Measurements from ENCODE around the gene KRT40. TPM values are rescaled to one million over a fixed set of nuclear protein-coding genes. Genes with fewer than 3 reads are reported as not detected.
A peak's percentile ranks its signal among the peaks of the same experiment; 100 is the strongest.

KRT40 gene
- total and polyA plus RNA-seq, 2 of the 8 experiments (the other 6 are each of a cell fraction or from before 2014, with no cell fraction given) = not detected

DNA sequence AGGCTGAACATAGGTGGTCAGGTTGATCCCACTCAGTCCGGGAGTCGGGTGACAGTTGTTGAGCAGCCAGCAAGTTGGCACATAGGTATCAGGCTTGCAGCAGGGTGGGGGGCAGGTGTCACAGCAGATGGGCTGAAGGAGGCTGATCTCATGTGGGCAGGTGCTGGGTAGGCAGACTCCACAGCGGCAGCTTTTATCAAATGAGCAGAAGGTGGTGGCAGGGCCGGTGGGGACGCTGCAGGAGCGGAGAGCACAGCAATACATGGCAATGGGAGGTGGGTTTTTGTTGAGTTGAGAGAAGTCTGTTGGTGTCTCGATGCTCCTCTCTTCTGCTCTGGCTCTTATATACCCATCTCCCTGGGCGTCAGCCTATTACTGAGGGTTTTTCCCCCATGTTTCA, 24.7 kb upstream of the KRT40 start, which contains the start of gene KRTAP3-1:
TSS of gene KRTAP3-1 (minus strand) at position 318 of the 400 bp plus-strand sequence. CDS start at position 264, 54 bp downstream.
- Histone ChIP-seq H3K27me3 (replicated peaks in 1 of 4; ENCODE audit: control insufficient read depth in 3 of 4, extremely low read depth in 1 of 4, insufficient read depth in 3 of 4, low read length in 3 of 4) (no peaks in the 10 kb centered on the region), H2AFZ (ENCODE audit: low read length) (no peak within 1 kb of the TSS), H2BK120ac (replicated peaks; ENCODE audit: low read depth, low read length) (no peak within 1 kb of the TSS), H3K4me3 (ENCODE audit: extremely low read depth in 1 of 4, insufficient read depth in 2 of 4, low read depth in 3 of 4, low read length in 4 of 4) (no peak within 1 kb of the TSS), H3K18ac (ENCODE audit: extremely low read depth, low read length) (peak within 1 kb of the TSS; percentile 66; the same call in 1 of the 2 replicates), H3K56ac (replicated peaks; ENCODE audit: insufficient read length, low read depth, low read length) (no peak within 1 kb of the TSS), H3K79me1 (ENCODE audit: low read depth, low read length) (no peaks in the 10 kb centered on the region), H3K79me2 (ENCODE audit: control insufficient read depth in 1 of 2, insufficient read depth in 2 of 2, low read length in 2 of 2) (no peaks in the 10 kb centered on the region), H2BK20ac (ENCODE audit: low read length) (peak within 1 kb of the TSS; percentile 55; the same call in 1 of the 2 replicates), H2BK15ac (ENCODE audit: low read length) (no peak within 1 kb of the TSS), H4K20me1 (replicated peaks in 1 of 2; ENCODE audit: control insufficient read depth in 1 of 2, insufficient read depth in 2 of 2, low read length in 2 of 2) (no peaks in the 10 kb centered on the region), H2BK12ac (ENCODE audit: low read depth, low read length) (0 out of 2 replicates have a peak within 1 kb of the TSS, but pooled peaks have one; percentile 35), H3K23me2 (ENCODE audit: low read depth, low read length) (no peaks in the 10 kb centered on the region), H2AK5ac (ENCODE audit: low read depth, low read length) (no peak within 1 kb of the TSS; the same call in 1 of the 2 replicates), H3K27ac (ENCODE audit: low read depth, low read length) (no peak within 1 kb of the TSS), H3K4me1 (replicated peaks in 1 of 4; ENCODE audit: control insufficient read depth in 3 of 4, insufficient read depth in 4 of 4, low read length in 3 of 4) (peaks cover 0 to 10% (median 6%) of the 10 kb centered on the region in 4 experiments; a peak in 6 of 7 replicates), H4K8ac (ENCODE audit: extremely low read depth, insufficient read depth, low read length) (peak within 1 kb of the TSS; percentile 62), H3K9ac (replicated peaks in 1 of 4; ENCODE audit: extremely low read depth in 1 of 4, low read depth in 3 of 4, low read length in 3 of 4) (no peak within 1 kb of the TSS), H4K91ac (replicated peaks; ENCODE audit: insufficient read length, low read length) (no peak within 1 kb of the TSS), H4K5ac (ENCODE audit: insufficient read length, low read depth, low read length) (no peak within 1 kb of the TSS), H3K14ac (ENCODE audit: insufficient read length) (no peak within 1 kb of the TSS), H3K36me3 (ENCODE audit: control insufficient read depth in 2 of 4, insufficient read depth in 4 of 4, low read length in 3 of 4) (no peaks in the 10 kb centered on the region), H3K4me2 (ENCODE audit: insufficient read depth in 1 of 2, low read depth in 2 of 2, low read length in 2 of 2) (no peak within 1 kb of the TSS), H2BK5ac (ENCODE audit: low read depth, low read length) (no peak within 1 kb of the TSS), H3K4ac (replicated peaks; ENCODE audit: insufficient read length, low read depth, low read length) (no peak within 1 kb of the TSS), H3K9me3 (ENCODE audit: insufficient read depth in 2 of 2, low read depth in 1 of 2, low read length in 1 of 2) (no peaks in the 10 kb centered on the region), H3K23ac (ENCODE audit: insufficient read length) (no peak within 1 kb of the TSS)
- WGBS, 2 experiments (ENCODE audit: extremely low coverage in 1 of 2, insufficient coverage in 1 of 2, insufficient read length in 1 of 2, insufficient replicate concordance in 2 of 2, low coverage in 1 of 2, low lambda C conversion rate in 2 of 2, missing lambda C conversion rate in 1 of 2) = 85% methylated on average over 7 of the region's 8 CpGs; no CpG with 5 or more reads in 1 of the 2 experiments
- DNase-seq (ENCODE audit: low read depth in 1 of 2, low spot score in 2 of 2) = no peak
- TF ChIP-seq TAF7 (optimal IDR thresholded peaks at IDR 0.05; ENCODE audit: borderline replicate concordance, low read depth, low read length) (no peak), RAD21 (IDR thresholded peaks at IDR 0.05 in 1 of 2, conservative IDR thresholded peaks at IDR 0.05 in 1 of 2; ENCODE audit: low read depth in 2 of 2, low read length in 2 of 2) (no peak), CEBPB (IDR thresholded peaks at IDR 0.05; ENCODE audit: low read depth, low read length) (no peak), MAX (IDR thresholded peaks at IDR 0.05) (no peak), GABPA (IDR thresholded peaks at IDR 0.05; ENCODE audit: borderline replicate concordance, insufficient read depth, low read length) (no peak), GTF2F1 (IDR thresholded peaks at IDR 0.05; ENCODE audit: borderline replicate concordance, low read depth, low read length) (no peak), BRCA1 (IDR thresholded peaks at IDR 0.05; ENCODE audit: low read depth, low read length) (no peak), RBBP5 (IDR thresholded peaks at IDR 0.05; ENCODE audit: borderline replicate concordance, low read depth, low read length) (no peak)
- ChIA-PET CTCF (ENCODE audit: partially characterized antibody) (interaction anchor here (1.1 to 1.2 kb wide), 2 partner anchors 9 to 20 kb away, joined by 4 to 5 read pairs; no protein-coding TSS in a partner anchor), POLR2A (ENCODE audit: partially characterized antibody) (no interaction called here)
- no peak for FAIRE-seq

Data from H1 (cell line).